Camera-type eye (tissue), 1 donor: ENCODE results near the gene PLEKHG4B. TPM values are rescaled to one million over a fixed set of nuclear protein-coding genes. Genes with fewer than 3 reads are reported as not detected.

Experiments
- total RNA-seq: library from RNA; depleted of rRNA; stranded (reverse); fragments of >200 nt; gene quantifications from one replicate; pipeline ENCODE4 v1.2.3, GENCODE V29; 2014

PLEKHG4B gene
- 10.1 TPM for total RNA-seq

GRCh38 chr5:91556-92263 lies at the start of gene PLEKHG4B:
Gene PLEKHG4B, plus strand, starts transcription at chr5:92168. Its CDS starts 64 bp downstream, at chr5:92232.

GRCh38 chr5:191036-191948 lies 99.3 kb downstream of the PLEKHG4B start, which contains the start of gene LRRC14B:
Gene LRRC14B, plus strand, starts transcription at chr5:191495. Its CDS starts 44 bp downstream, at chr5:191539.

GRCh38 chr5:217494-218456 lies 125.8 kb downstream of the PLEKHG4B start, which contains the start of the genes CCDC127 and SDHA:
Gene CCDC127, minus strand, starts transcription at chr5:218153. Its CDS starts 1,304 bp downstream, at chr5:216849.
Gene SDHA, plus strand, starts transcription at chr5:218320. Its CDS starts 36 bp downstream, at chr5:218356.

Other genes with a start within 250 kb of the PLEKHG4B start
- gene LRRC14B, start 99.3 kb downstream of the PLEKHG4B start, total RNA-seq: 4.1 TPM
- 8.2 TPM for gene CCDC127, start 126.0 kb downstream of the PLEKHG4B start, total RNA-seq
- 115 TPM for gene SDHA, start 126.2 kb downstream of the PLEKHG4B start, total RNA-seq
- gene PDCD6, start 179.5 kb downstream of the PLEKHG4B start, total RNA-seq: 74.2 TPM
- gene AHRR, start 229.5 kb downstream of the PLEKHG4B start, total RNA-seq: 11.5 TPM